Lower lobe of right lung (tissue), 2 donors: Measurements from ENCODE around the gene ZC3H14. TPM values are rescaled to one million over a fixed set of nuclear protein-coding genes. Genes with fewer than 3 reads are reported as not detected.
"Not testable (repeated sequence)": the region's sequence is repeated elsewhere in the genome, so short reads cannot be mapped to it uniquely, and the experiment has no call there.

Source experiments
- ATAC-seq, 2 donors: fragments of 200-7000 bp; cut with Tn5 transposase; one replicate each; pipeline ENCODE4 v1.9.1; 2020 to 2022; ENCODE audit warnings: mild to moderate bottlenecking in 2 of 2, moderate library complexity in 2 of 2
- DNase-seq: peaks from one replicate; pipeline ENCODE4 v3.0.0-alpha.2; 2020
- H3K27ac ChIP-seq: fragments of 200-600 bp; one replicate; pipeline ENCODE4 v1.8.0; 2022
- H3K27me3 ChIP-seq: fragments of 200-600 bp; one replicate; pipeline ENCODE4 v1.8.0; 2022; ENCODE audit warnings: low read depth
- H3K36me3 ChIP-seq: fragments of 200-600 bp; one replicate; pipeline ENCODE4 v1.8.0; 2022; ENCODE audit warnings: mild to moderate bottlenecking
- H3K4me1 ChIP-seq: fragments of 200-600 bp; one replicate; pipeline ENCODE4 v1.8.0; 2022
- H3K4me3 ChIP-seq: fragments of 200-600 bp; one replicate; pipeline ENCODE4 v1.8.0; 2022; ENCODE audit warnings: mild to moderate bottlenecking
- H3K9me3 ChIP-seq: fragments of 200-600 bp; one replicate; pipeline ENCODE4 v1.8.0; 2022
- intact Hi-C: fragments of 100-400 bp; cut with DNase I; formaldehyde crosslinking; loops from one replicate; pipeline ENCODE4 v1.11.0; 2022
- total RNA-seq: library from RNA; stranded (reverse); fragmentation: NEBNext Ultra II Directional; extraction: Animal tissue kit (Norgen Biotek cat#: 25700); gene quantifications from one replicate; pipeline ENCODE4 v1.2.1, GENCODE V29; 2021
- TF ChIP-seq, protein P1 (sequence below): fragments of 200-600 bp; IDR thresholded peaks from one replicate; pipeline ENCODE4 v1.8.0; 2022; ENCODE audit warnings: antibody characterized with exemption, mild to moderate bottlenecking
- donor health status: DM: no; HTN: yes; CAD: no; lungs with severe emphysema.

ZC3H14 gene
- total RNA-seq, 1 donor from 2014 or later = 67.3 TPM

- Histone ChIP-seq H3K27me3 (no peaks in the 10 kb centered on the region), H3K36me3 (no peaks in the 10 kb centered on the region), H3K4me3 (no peak overlapping the region), H3K27ac (peak overlapping the region; percentile 56), H3K9me3 (no peaks in the 10 kb centered on the region), H3K4me1 (peaks cover 10% of the 10 kb centered on the region)
- DNase-seq (no peak), ATAC-seq (peak in 1 of 2 donors; percentile 71)
- TF ChIP-seq, protein P1, sequence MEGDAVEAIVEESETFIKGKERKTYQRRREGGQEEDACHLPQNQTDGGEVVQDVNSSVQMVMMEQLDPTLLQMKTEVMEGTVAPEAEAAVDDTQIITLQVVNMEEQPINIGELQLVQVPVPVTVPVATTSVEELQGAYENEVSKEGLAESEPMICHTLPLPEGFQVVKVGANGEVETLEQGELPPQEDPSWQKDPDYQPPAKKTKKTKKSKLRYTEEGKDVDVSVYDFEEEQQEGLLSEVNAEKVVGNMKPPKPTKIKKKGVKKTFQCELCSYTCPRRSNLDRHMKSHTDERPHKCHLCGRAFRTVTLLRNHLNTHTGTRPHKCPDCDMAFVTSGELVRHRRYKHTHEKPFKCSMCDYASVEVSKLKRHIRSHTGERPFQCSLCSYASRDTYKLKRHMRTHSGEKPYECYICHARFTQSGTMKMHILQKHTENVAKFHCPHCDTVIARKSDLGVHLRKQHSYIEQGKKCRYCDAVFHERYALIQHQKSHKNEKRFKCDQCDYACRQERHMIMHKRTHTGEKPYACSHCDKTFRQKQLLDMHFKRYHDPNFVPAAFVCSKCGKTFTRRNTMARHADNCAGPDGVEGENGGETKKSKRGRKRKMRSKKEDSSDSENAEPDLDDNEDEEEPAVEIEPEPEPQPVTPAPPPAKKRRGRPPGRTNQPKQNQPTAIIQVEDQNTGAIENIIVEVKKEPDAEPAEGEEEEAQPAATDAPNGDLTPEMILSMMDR = no peak
- intact Hi-C loops = no loop called here
Measured at GRCh38 chr14:88521818-88522217, 41.0 kb upstream of the ZC3H14 start.

DNA sequence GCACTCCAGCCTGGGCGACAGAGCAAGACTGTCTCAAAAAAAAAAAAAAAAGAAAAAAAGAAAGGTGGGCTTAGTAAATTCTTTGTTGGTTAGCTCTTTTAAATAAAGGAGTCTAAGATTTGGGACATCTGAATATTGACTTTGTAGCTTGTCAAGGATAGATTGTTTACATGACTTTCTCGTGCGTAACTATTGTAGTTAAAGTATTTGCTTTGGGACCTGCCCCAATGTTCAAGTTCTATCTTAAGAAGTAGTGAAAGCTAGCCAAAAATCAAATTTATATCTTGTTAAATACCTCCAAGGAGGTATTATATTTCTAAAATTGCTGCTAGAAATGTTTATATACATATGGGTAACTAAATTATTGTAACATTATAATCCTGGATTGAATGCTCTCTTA lies 40.4 kb upstream of the ZC3H14 start:
- Histone ChIP-seq H3K27me3 (no peaks in the 10 kb centered on the region), H3K36me3 (no peaks in the 10 kb centered on the region), H3K4me1 (peaks cover 10% of the 10 kb centered on the region), H3K27ac (peak overlapping the region; percentile 56), H3K9me3 (no peaks in the 10 kb centered on the region), H3K4me3 (no peak overlapping the region)
- ATAC-seq (peak; percentile 69 to 91), DNase-seq (no peak)
- TF ChIP-seq, protein P1 = no peak
- intact Hi-C loops = no loop called here

DNA sequence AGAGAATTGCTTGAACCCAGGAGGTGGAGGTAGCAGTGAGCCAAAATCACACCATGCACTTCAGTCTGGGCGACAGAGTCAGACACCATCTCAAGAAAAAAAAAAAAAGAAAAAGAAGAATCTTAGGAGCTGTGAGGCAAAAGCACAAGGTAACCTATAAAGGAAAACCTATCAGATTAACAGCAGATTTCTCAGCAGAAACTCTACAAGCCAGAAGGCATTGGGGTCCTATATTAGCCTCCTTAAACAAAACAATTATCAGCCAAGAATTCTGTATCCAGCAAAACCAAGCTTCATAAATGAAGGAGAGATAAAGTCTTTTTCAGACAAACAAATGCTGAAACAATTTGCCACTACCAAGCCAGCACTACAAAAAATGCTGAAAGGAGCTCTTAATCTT lies 32.9 kb upstream of the ZC3H14 start:
- H3K4me3 ChIP-seq, intact Hi-C loops, DNase-seq, H3K27me3 ChIP-seq, H3K27ac ChIP-seq, H3K4me1 ChIP-seq, ATAC-seq, H3K9me3 ChIP-seq: not testable (repeated sequence)
- peaks cover 10% of the 10 kb centered on the region for H3K36me3 ChIP-seq

GRCh38 chr14:88533064-88533602 lies 29.7 kb upstream of the ZC3H14 start:
- Histone ChIP-seq H3K27me3 (no peaks in the 10 kb centered on the region), H3K4me1 (peaks cover 16% of the 10 kb centered on the region), H3K4me3 (no peak overlapping the region), H3K27ac (no peak overlapping the region), H3K9me3 (no peaks in the 10 kb centered on the region), H3K36me3 (peaks cover 20% of the 10 kb centered on the region)
- DNase-seq = no peak
- intact Hi-C loops = no loop called here
- TF ChIP-seq, protein P1 = no peak
- no peak for ATAC-seq

DNA sequence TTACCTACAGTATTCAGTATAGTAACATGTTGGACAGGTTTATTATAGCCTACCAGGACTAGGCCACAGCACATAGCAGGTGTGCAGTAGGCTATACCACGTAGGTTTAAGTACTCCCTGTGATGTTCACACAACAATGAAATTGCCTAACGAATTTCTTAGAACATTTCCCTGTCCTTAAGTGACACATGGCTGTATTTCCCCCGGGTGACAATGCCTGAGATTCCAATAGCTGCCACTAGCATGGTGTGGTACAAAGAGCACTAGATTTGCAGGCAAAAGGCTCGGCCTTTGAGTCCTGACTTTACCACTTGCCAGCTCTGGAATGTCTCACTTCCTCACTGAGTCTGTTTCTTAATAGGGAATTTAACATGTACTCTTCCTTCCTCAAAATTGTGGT lies 27.7 kb upstream of the ZC3H14 start:
- Histone ChIP-seq H3K4me1 (peaks cover 16% of the 10 kb centered on the region), H3K27me3 (no peaks in the 10 kb centered on the region), H3K27ac (no peak overlapping the region), H3K36me3 (peaks cover 20% of the 10 kb centered on the region), H3K9me3 (no peaks in the 10 kb centered on the region), H3K4me3 (no peak overlapping the region)
- TF ChIP-seq, protein P1 = no peak
- peak; percentile 75 to 85 for ATAC-seq
- intact Hi-C loops = no loop called here
- no peak for DNase-seq

- ATAC-seq (no peak), DNase-seq (no peak)
- Histone ChIP-seq H3K27ac (no peak overlapping the region), H3K9me3 (no peaks in the 10 kb centered on the region), H3K36me3 (peaks cover 20% of the 10 kb centered on the region), H3K4me3 (no peak overlapping the region), H3K4me1 (peaks cover 16% of the 10 kb centered on the region), H3K27me3 (no peaks in the 10 kb centered on the region)
- TF ChIP-seq, protein P1 = no peak
- intact Hi-C loops = no loop called here
Measured at GRCh38 chr14:88535813-88536212, 27.0 kb upstream of the ZC3H14 start.
